Measurements from ENCODE around the gene LCMT1.

DNA sequence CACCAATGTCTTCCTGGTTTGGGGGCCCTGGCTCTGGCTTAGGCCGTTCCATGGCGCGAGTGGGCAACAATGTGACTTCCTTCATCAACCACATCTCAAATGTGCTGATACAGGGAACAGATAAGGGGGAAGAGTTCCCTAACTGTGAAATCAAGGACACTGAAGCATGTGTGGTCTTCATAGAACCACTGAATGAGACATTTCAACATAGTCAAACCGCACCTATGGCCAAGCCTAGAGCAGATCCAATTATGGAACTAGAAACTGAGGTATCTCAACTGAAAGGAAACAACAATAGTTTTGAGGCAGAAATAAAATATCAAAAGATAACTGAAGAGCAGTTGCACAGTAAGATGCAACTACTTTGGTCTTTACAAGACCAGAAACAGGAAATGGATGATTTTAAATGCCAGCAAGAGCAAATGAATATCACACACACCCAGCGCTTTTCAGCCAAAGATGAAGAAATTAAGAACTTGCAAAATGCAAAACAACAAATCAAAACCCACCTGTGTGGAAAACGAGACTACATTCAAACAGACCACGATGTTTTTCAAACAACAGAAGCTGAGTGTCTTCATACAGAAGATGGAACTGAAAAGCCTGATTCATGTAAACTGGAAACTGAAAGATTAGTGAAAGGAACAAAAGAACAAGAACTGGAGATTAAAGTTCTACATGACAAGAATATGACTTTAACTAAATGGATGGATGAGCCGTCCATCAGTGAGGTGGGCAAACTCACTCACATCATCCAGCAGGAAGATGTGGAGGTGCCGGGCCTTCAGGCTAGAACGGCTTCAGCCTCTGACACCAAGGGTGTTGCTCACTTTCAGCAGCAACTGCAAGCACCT lies 18.1 kb upstream of the LCMT1 start:
- TF ChIP-seq POLR2A (IDR thresholded peaks at IDR 0.05): no peak
- TF ChIP-seq, protein P1, sequence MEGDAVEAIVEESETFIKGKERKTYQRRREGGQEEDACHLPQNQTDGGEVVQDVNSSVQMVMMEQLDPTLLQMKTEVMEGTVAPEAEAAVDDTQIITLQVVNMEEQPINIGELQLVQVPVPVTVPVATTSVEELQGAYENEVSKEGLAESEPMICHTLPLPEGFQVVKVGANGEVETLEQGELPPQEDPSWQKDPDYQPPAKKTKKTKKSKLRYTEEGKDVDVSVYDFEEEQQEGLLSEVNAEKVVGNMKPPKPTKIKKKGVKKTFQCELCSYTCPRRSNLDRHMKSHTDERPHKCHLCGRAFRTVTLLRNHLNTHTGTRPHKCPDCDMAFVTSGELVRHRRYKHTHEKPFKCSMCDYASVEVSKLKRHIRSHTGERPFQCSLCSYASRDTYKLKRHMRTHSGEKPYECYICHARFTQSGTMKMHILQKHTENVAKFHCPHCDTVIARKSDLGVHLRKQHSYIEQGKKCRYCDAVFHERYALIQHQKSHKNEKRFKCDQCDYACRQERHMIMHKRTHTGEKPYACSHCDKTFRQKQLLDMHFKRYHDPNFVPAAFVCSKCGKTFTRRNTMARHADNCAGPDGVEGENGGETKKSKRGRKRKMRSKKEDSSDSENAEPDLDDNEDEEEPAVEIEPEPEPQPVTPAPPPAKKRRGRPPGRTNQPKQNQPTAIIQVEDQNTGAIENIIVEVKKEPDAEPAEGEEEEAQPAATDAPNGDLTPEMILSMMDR (IDR thresholded peaks at IDR 0.05): no peak

All from prostate gland (tissue), 2 donors.